ENCODE data around the gene CEMIP. TPM values are rescaled to one million over a fixed set of nuclear protein-coding genes. Genes with fewer than 3 reads are reported as not detected.

Gene CEMIP
- total RNA-seq, 4 donors from 2014 or later = 0.17 to 0.34 (median 0.26) TPM; not detected in 1

DNA sequence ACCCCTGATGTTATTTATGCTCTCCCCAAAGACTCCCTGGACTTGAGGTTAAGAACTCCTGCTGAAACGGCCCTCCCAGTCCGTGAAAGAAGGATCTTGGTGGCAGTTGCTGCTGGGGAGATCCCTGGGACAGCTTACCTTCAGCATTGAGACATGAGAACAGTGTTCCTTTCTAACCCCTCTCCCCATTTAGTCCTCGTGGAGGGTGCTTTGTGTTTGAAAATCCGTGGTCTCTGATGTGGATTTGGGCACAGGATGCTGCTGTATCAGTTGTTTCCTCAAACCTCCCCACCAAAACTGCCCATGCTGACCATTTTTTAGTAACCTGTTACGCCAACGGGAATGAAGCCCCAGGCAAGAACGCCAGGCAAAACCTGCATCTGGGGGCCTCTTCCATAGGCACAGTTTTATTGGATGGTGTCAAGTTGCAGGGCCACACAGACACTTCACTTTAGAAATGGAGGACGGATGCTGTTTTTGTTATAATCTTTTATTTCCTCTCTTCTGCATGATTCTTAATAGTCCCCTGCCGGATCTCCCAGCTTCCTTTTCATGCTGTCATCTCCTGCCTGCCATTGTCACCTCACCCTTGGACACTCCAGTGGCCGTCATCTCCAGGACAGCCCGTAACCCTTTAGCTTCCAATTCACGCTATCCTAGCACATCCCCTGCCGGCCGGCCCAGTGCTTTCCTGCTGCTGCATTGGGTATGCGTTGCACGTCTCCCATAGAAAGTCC is 31.7 kb upstream of the CEMIP start:
- Histone ChIP-seq H3K4me3 (no peak overlapping the region), H3K27ac (replicated peaks in 1 of 4) (no peak overlapping the region), H3K27me3 (no peaks in the 10 kb centered on the region), H3K4me1 (peaks cover 0 to 45% (median 28%) of the 10 kb centered on the region in 4 donors), H3K36me3 (peaks cover 0 to 16% (median 5%) of the 10 kb centered on the region in 4 donors), H3K9me3 (no peaks in the 10 kb centered on the region)
- 78% methylated on average over 16 of the region's 16 CpGs for WGBS
- DNase-seq (ENCODE audit: extremely low spot score) = no peak
- intact Hi-C loops (cut with DNase I) = no loop called here
- TF ChIP-seq POLR2A (IDR thresholded peaks at IDR 0.05; ENCODE audit: low read depth) (no peak), EP300 (IDR thresholded peaks at IDR 0.05) (no peak), POLR2AphosphoS5 (IDR thresholded peaks at IDR 0.05) (no peak)
- TF ChIP-seq, protein P1, sequence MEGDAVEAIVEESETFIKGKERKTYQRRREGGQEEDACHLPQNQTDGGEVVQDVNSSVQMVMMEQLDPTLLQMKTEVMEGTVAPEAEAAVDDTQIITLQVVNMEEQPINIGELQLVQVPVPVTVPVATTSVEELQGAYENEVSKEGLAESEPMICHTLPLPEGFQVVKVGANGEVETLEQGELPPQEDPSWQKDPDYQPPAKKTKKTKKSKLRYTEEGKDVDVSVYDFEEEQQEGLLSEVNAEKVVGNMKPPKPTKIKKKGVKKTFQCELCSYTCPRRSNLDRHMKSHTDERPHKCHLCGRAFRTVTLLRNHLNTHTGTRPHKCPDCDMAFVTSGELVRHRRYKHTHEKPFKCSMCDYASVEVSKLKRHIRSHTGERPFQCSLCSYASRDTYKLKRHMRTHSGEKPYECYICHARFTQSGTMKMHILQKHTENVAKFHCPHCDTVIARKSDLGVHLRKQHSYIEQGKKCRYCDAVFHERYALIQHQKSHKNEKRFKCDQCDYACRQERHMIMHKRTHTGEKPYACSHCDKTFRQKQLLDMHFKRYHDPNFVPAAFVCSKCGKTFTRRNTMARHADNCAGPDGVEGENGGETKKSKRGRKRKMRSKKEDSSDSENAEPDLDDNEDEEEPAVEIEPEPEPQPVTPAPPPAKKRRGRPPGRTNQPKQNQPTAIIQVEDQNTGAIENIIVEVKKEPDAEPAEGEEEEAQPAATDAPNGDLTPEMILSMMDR (IDR thresholded peaks at IDR 0.05) = no peak

DNA sequence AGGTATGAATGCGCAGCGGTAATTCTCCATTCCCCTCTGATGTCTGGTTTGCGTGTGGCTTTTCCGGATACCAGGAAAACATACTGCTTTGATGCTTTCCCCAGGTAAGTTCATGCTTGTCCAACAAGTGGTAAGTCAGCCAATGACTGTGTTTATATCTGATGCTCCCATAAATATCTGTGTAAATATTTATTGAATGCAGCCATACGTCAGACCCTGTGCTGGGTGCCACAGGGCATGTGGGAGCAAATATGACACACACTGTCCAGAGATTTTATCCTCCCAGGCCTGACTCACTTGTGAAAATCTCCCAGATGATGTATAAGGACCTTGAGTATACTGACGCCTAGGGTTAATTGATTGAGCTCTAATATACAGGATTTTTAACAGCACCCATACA is 29.6 kb upstream of the CEMIP start:
- Histone ChIP-seq H3K36me3 (peaks cover 0 to 16% (median 9%) of the 10 kb centered on the region in 4 donors), H3K27ac (replicated peaks in 1 of 4) (no peak overlapping the region), H3K4me3 (no peak overlapping the region), H3K4me1 (peaks cover 0 to 28% (median 16%) of the 10 kb centered on the region in 4 donors), H3K9me3 (no peaks in the 10 kb centered on the region), H3K27me3 (no peaks in the 10 kb centered on the region)
- DNase-seq (ENCODE audit: extremely low spot score) = no peak
- TF ChIP-seq, protein P1 (IDR thresholded peaks at IDR 0.05) = no peak
- TF ChIP-seq POLR2AphosphoS5 (IDR thresholded peaks at IDR 0.05) (no peak), EP300 (IDR thresholded peaks at IDR 0.05) (no peak), POLR2A (IDR thresholded peaks at IDR 0.05; ENCODE audit: low read depth) (no peak)
- intact Hi-C loops (cut with DNase I) = no loop called here
- WGBS = 95% methylated on average over 6 of the region's 6 CpGs

DNA sequence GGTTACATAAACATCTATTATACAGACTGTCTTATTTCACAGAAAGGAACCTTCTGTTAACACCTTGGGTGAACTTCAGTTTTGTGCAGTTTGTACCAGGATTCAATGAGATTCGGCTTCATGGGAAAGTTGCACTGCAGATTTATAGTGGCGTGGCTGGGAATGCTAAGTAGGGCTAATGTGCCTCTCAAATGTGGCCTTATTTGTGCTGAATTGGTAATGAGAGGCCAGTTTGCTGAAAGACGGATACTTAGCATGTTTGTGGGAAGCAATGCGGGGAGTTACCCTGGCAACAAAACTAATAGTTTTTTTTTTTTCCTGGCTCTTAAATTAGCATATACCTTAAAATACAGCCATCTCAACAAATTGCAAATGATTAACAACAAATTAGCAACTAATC is 28.6 kb upstream of the CEMIP start:
- Histone ChIP-seq H3K27ac (replicated peaks in 1 of 4) (no peak overlapping the region), H3K4me1 (peaks cover 0 to 21% (median 10%) of the 10 kb centered on the region in 4 donors), H3K9me3 (no peaks in the 10 kb centered on the region), H3K27me3 (no peaks in the 10 kb centered on the region), H3K36me3 (peaks cover 0 to 16% (median 9%) of the 10 kb centered on the region in 4 donors), H3K4me3 (no peak overlapping the region)
- 91% methylated on average over 4 of the region's 4 CpGs for WGBS
- TF ChIP-seq EP300 (IDR thresholded peaks at IDR 0.05) = no peak
- TF ChIP-seq POLR2AphosphoS5 (IDR thresholded peaks at IDR 0.05) = no peak
- TF ChIP-seq POLR2A (IDR thresholded peaks at IDR 0.05; ENCODE audit: low read depth) = no peak
- TF ChIP-seq, protein P1 (IDR thresholded peaks at IDR 0.05) = no peak
- DNase-seq (ENCODE audit: extremely low spot score) = no peak
- intact Hi-C loops (cut with DNase I) = no loop called here

DNA sequence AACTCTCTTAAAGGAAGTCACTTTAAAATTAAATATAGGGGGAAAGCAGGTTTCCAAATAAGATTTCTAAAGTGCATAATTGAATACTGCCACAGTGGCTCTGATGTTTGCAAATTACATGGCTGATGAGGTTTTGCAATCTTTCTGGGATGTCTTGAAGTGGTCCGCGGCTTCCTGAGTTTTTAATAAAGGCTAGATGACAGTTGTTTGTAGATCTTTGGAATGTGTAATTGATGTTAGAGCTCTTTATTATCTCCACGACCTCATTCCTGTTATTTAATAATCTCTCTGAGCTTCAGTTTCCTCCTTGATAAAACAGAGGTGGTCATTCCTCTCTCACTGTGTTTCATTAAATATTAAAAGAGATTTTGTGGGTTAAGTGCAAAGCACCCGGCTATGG is 27.0 kb upstream of the CEMIP start:
- H3K4me1 ChIP-seq = peaks cover 0 to 20% (median 10%) of the 10 kb centered on the region in 4 donors
- no peaks in the 10 kb centered on the region for H3K9me3 ChIP-seq
- H3K4me3 ChIP-seq = no peak overlapping the region
- no peak for DNase-seq (ENCODE audit: extremely low spot score)
- WGBS = 37% methylated on average over 4 of the region's 4 CpGs
- intact Hi-C loops (cut with DNase I) = no loop called here
- TF ChIP-seq EP300 (IDR thresholded peaks at IDR 0.05) (no peak), POLR2AphosphoS5 (IDR thresholded peaks at IDR 0.05) (no peak), POLR2A (IDR thresholded peaks at IDR 0.05; ENCODE audit: low read depth) (no peak)
- TF ChIP-seq, protein P1 (IDR thresholded peaks at IDR 0.05) = no peak
- H3K27me3 ChIP-seq = no peaks in the 10 kb centered on the region
- peaks cover 0 to 16% (median 9%) of the 10 kb centered on the region in 4 donors for H3K36me3 ChIP-seq
- H3K27ac ChIP-seq (replicated peaks in 1 of 4) = no peak overlapping the region
